Measurements from ENCODE around the gene SET. TPM values are rescaled to one million over a fixed set of nuclear protein-coding genes. Genes with fewer than 3 reads are reported as not detected.

Gene SET
- total RNA-seq, 1 donor from 2014 or later = 382 TPM

GRCh38 chr9:128707446-128707845 lies 18.4 kb downstream of the SET start:
- no peak for DNase-seq (ENCODE audit: low read depth)

- DNase-seq (ENCODE audit: low read depth) = no peak
Measured at GRCh38 chr9:128712451-128713410, 23.7 kb downstream of the SET start.

GRCh38 chr9:128713411-128713780 lies 24.4 kb downstream of the SET start:
- no peak for DNase-seq (ENCODE audit: low read depth)

GRCh38 chr9:128713941-128714573 lies 25.0 kb downstream of the SET start:
- DNase-seq (ENCODE audit: low read depth) = no peak

- DNase-seq (ENCODE audit: low read depth) = no peak
Measured at GRCh38 chr9:128714586-128715435, 25.8 kb downstream of the SET start.

GRCh38 chr9:128715436-128715750 lies 26.4 kb downstream of the SET start:
- no peak for DNase-seq (ENCODE audit: low read depth)

- DNase-seq (ENCODE audit: low read depth) = no peak
Measured at GRCh38 chr9:128716581-128717254, 27.7 kb downstream of the SET start.

- no peak for DNase-seq (ENCODE audit: low read depth)
Measured at GRCh38 chr9:128718047-128718446, 29.0 kb downstream of the SET start.

- DNase-seq (ENCODE audit: low read depth) = no peak
Measured at GRCh38 chr9:128718475-128718874, 29.5 kb downstream of the SET start.

GRCh38 chr9:128719919-128720605 lies 31.0 kb downstream of the SET start:
- DNase-seq (ENCODE audit: low read depth) = no peak

GRCh38 chr9:128720841-128721486 lies 31.9 kb downstream of the SET start:
- DNase-seq (ENCODE audit: low read depth) = no peak

GRCh38 chr9:128721487-128722010 lies 32.5 kb downstream of the SET start:
- DNase-seq (ENCODE audit: low read depth) = no peak

- DNase-seq (ENCODE audit: low read depth) = no peak
Measured at GRCh38 chr9:128722380-128723351, 33.6 kb downstream of the SET start.

- DNase-seq (ENCODE audit: low read depth) = no peak
Measured at GRCh38 chr9:128723352-128723865, 34.4 kb downstream of the SET start.

GRCh38 chr9:128723866-128724743 lies 35.1 kb downstream of the SET start, which contains the start of gene ZDHHC12:
TSS of gene ZDHHC12 (minus strand) at chr9:128724127. CDS start at chr9:128724093, 34 bp downstream.
- DNase-seq (ENCODE audit: low read depth) = peak; percentile 92

- DNase-seq (ENCODE audit: low read depth) = peak; percentile 33
Measured at GRCh38 chr9:128724744-128725211, 35.8 kb downstream of the SET start.

- no peak for DNase-seq (ENCODE audit: low read depth)
Measured at GRCh38 chr9:128727640-128728248, 38.7 kb downstream of the SET start.
